ENCODE data around the gene CIROP.

CIROP gene

DNA sequence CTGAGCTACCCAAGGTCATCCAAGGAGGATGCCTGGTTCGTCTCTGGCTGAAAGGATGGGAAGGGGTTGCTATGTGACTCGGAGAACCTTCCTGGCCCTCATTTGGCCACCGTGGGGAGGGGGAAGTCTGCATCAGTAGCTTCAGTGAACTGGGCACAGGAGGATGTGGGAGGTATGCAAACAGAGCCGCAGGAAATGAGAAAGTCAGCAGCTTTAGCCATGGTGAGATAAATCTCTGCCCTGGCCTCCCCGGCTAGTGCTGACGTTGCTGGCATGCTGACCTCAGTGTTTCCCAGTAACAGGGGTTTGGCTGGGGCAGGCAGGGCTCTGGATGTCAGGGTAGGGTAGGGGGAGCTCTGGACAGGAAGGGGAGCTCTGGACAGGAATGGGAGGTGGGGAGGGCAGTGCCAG, 16.6 kb upstream of the CIROP start:
- no peak for TF ChIP-seq CTCF (IDR thresholded peaks at IDR 0.05; ENCODE audit: control insufficient read depth, extremely low read depth, insufficient read depth)
- H3K4me3 ChIP-seq (ENCODE audit: low read depth, low read length): no peak overlapping the region
- DNase-seq (ENCODE audit: low read depth): no peak

- H3K4me3 ChIP-seq (ENCODE audit: low read depth, low read length): no peak overlapping the region
- peak; percentile 100 for TF ChIP-seq CTCF (IDR thresholded peaks at IDR 0.05; ENCODE audit: control insufficient read depth, extremely low read depth, insufficient read depth)
- peak; percentile 49 for DNase-seq (ENCODE audit: low read depth)
These were observed 15.9 kb upstream of the CIROP start for GRCh38 chr14:23120541-23121251.

GRCh38 chr14:23119363-23120327, 14.9 kb upstream of the CIROP start:
- DNase-seq (ENCODE audit: low read depth): no peak
- no peak for TF ChIP-seq CTCF (IDR thresholded peaks at IDR 0.05; ENCODE audit: control insufficient read depth, extremely low read depth, insufficient read depth)
- no peak overlapping the region for H3K4me3 ChIP-seq (ENCODE audit: low read depth, low read length)

GRCh38 chr14:23118506-23119362, 13.9 kb upstream of the CIROP start, which contains the start of gene CEBPE:
Gene CEBPE, minus strand, starts transcription at chr14:23119255. Its CDS starts 164 bp downstream, at chr14:23119091.
- no peak within 1 kb of the TSS for H3K4me3 ChIP-seq (ENCODE audit: low read depth, low read length)
- no peak for TF ChIP-seq CTCF (IDR thresholded peaks at IDR 0.05; ENCODE audit: control insufficient read depth, extremely low read depth, insufficient read depth)
- DNase-seq (ENCODE audit: low read depth): no peak

GRCh38 chr14:23117371-23118020, 12.7 kb upstream of the CIROP start:
- DNase-seq (ENCODE audit: low read depth): no peak
- TF ChIP-seq CTCF (IDR thresholded peaks at IDR 0.05; ENCODE audit: control insufficient read depth, extremely low read depth, insufficient read depth): no peak
- no peak overlapping the region for H3K4me3 ChIP-seq (ENCODE audit: low read depth, low read length)

DNA sequence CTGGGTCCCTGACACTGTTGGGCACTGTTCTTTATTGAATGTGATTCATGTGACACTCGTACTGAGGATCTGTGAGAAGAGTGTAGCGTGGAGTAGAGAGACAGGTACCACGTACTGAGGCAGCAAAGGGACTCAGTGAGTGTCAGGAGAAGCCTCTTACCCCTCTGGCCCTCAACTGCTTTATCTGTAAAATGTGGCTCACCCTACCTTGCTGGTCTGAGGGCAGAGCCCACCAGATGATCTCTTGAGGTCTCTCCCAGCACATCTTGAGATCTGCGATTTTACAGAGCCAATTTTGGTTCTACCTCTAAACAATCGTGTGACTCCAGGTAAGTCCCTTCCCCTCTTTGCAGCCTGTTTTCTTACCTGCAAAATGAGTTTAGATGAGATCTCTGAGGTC, 11.1 kb upstream of the CIROP start:
- DNase-seq (ENCODE audit: low read depth): no peak
- TF ChIP-seq CTCF (IDR thresholded peaks at IDR 0.05; ENCODE audit: control insufficient read depth, extremely low read depth, insufficient read depth): no peak
- H3K4me3 ChIP-seq (ENCODE audit: low read depth, low read length): no peak overlapping the region

Measured in LNCaP clone FGC (cell line).